HCT116 (cell line): Measurements from ENCODE around the gene ADAMTS15.
"Not testable (repeated sequence)": the region's sequence is repeated elsewhere in the genome, so short reads cannot be mapped to it uniquely, and the experiment has no call there.

Experiments
- POLR2AphosphoS5 ChIP-seq: IDR thresholded peaks from 2 replicates; pipeline ENCODE4 v1.6.1; 2011; ENCODE audit warnings: mild to moderate bottlenecking, low read depth, low read length, moderate library complexity
- SP1 ChIP-seq: IDR thresholded peaks from 2 replicates; pipeline ENCODE4 v1.6.1; 2012; ENCODE audit warnings: low read depth
- TF ChIP-seq, protein P1 (sequence below), 3 experiments: fragments of 200-600 bp in 1 of 3; sonication (generic) in 1 of 3; IDR thresholded peaks in 2 of 3; conservative IDR thresholded peaks in 1 of 3; 2 replicates each; pipeline ENCODE4 v1.5.1; 2012 to 2017; ENCODE audit warnings: low read depth in 2 of 3, low read length in 2 of 3, antibody characterized with exemption in 1 of 3, borderline replicate concordance in 1 of 3, control low read depth in 1 of 3, mild to moderate bottlenecking in 1 of 3, mixed read lengths in 1 of 3, mixed run types in 1 of 3, moderate library complexity in 1 of 3; ENCODE audit not compliant: insufficient read depth in 1 of 3

DNA sequence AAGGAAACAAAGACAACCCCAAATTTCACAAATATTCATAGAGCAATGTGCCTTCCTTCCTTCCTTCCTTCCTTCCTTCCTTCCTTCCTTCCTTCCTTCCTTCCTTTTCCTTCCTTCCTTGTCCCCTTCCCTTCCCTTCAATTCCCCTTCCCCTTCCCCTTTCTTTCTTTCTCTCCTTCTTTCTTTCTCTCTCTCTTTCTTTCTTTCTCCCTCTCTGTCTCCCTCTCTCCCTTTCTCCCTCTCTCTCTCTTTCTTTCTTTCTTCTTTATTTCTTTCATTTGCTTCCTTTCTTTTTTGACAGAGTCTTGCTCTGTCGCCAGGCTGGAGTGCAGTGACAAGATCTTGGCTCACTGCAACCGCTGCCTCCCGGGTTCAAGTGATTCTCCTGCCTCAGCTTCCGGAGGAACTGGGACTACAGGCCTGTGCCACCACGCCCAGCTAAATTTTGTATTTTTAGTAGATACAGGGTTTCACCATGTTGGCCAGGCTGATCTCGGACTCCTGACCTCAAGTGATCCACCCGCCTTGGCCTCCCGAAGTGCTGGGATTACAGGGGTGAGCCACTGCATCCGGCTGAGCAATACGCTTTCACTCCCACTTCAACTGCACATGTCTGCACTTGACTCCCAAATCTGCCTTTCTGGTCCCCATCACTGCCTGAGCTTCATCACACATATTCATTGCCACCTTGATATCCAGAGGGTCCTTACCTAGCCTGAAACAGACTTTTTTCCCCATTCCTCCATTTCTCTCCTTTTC is 9.9 kb upstream of the ADAMTS15 start:
- TF ChIP-seq, protein P1, sequence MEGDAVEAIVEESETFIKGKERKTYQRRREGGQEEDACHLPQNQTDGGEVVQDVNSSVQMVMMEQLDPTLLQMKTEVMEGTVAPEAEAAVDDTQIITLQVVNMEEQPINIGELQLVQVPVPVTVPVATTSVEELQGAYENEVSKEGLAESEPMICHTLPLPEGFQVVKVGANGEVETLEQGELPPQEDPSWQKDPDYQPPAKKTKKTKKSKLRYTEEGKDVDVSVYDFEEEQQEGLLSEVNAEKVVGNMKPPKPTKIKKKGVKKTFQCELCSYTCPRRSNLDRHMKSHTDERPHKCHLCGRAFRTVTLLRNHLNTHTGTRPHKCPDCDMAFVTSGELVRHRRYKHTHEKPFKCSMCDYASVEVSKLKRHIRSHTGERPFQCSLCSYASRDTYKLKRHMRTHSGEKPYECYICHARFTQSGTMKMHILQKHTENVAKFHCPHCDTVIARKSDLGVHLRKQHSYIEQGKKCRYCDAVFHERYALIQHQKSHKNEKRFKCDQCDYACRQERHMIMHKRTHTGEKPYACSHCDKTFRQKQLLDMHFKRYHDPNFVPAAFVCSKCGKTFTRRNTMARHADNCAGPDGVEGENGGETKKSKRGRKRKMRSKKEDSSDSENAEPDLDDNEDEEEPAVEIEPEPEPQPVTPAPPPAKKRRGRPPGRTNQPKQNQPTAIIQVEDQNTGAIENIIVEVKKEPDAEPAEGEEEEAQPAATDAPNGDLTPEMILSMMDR (IDR thresholded peaks at IDR 0.05 in 2 of 3, conservative IDR thresholded peaks at IDR 0.05 in 1 of 3; ENCODE audit: borderline replicate concordance in 1 of 3, insufficient read depth in 1 of 3, low read depth in 2 of 3, low read length in 2 of 3): not testable (repeated sequence)
- not testable (repeated sequence) for TF ChIP-seq SP1, POLR2AphosphoS5
